Measurements from ENCODE around the gene STX1A. TPM values are rescaled to one million over a fixed set of nuclear protein-coding genes. Genes with fewer than 3 reads are reported as not detected.
A peak's percentile ranks its signal among the peaks of the same experiment; 100 is the strongest.

Gene STX1A
- total and polyA plus RNA-seq, 2 of the 8 experiments (the other 6 are each of a cell fraction or from before 2014, with no cell fraction given) = 13.5 to 17.5 TPM

MicroRNA genes within 50 kb of the gene (microRNA counts, 767-probe panel; counts per million panel counts)
- microRNA hsa-miR-4284 = 879 counts per million, percentile 95 among the panel's probes with 10 or more counts

Small RNAs within 50 kb of the gene (microRNA-seq; reads per million reads assigned to microRNA genes)
- 0 reads per million in 2 experiments for gene MIR4284 (ENCODE audit: borderline microRNAs expressed in 2 of 2, borderline number of aligned reads in 2 of 2, borderline replicate concordance in 1 of 2)

Small RNAs within 50 kb of the gene (small RNA-seq; reads per million reads assigned to genes)
- gene MIR4284 (ENCODE audit: insufficient read depth) (not detected), gene RN7SL265P (ENCODE audit: insufficient read depth) (not detected)

Other genes starting within 250 kb of the STX1A start
- gene BAZ1B, start 197.4 kb downstream of the STX1A start, total RNA-seq (2021; fragmentation: NEBNext Ultra II Directional; extraction: Animal tissue kit (Norgen Biotek cat#: 25700)) = 83.6 and 86.8 TPM in 2 replicates
- gene BAZ1B, start 197.4 kb downstream of the STX1A start, polyA plus RNA-seq (2011; rRNA removed) = 14.8 and 21.0 TPM in 2 replicates
- gene BCL7B, start 162.0 kb downstream of the STX1A start, total RNA-seq (2021; fragmentation: NEBNext Ultra II Directional; extraction: Animal tissue kit (Norgen Biotek cat#: 25700)) = 24.9 and 32.3 TPM in 2 replicates
- gene BCL7B, start 162.0 kb downstream of the STX1A start, polyA plus RNA-seq (2011; rRNA removed) = 42.1 and 44.6 TPM in 2 replicates
- gene TBL2, start 141.1 kb downstream of the STX1A start, total RNA-seq (2021; fragmentation: NEBNext Ultra II Directional; extraction: Animal tissue kit (Norgen Biotek cat#: 25700)) = 22.5 and 25.8 TPM in 2 replicates
- 29.7 and 36.7 TPM in 2 replicates for gene TBL2, start 141.1 kb downstream of the STX1A start, polyA plus RNA-seq (2011; rRNA removed)
- 8.6 and 9.4 TPM in 2 replicates for gene MLXIPL, start 95.1 kb downstream of the STX1A start, total RNA-seq (2021; fragmentation: NEBNext Ultra II Directional; extraction: Animal tissue kit (Norgen Biotek cat#: 25700))
- gene MLXIPL, start 95.1 kb downstream of the STX1A start, polyA plus RNA-seq (2011; rRNA removed) = 10.6 and 17.0 TPM in 2 replicates
- 3.4 and 3.8 TPM in 2 replicates for gene VPS37D, start 51.8 kb downstream of the STX1A start, total RNA-seq (2021; fragmentation: NEBNext Ultra II Directional; extraction: Animal tissue kit (Norgen Biotek cat#: 25700))
- gene VPS37D, start 51.8 kb downstream of the STX1A start, polyA plus RNA-seq (2011; rRNA removed) = 5.0 and 6.9 TPM in 2 replicates
- gene DNAJC30, start 36.2 kb downstream of the STX1A start, total RNA-seq (2021; fragmentation: NEBNext Ultra II Directional; extraction: Animal tissue kit (Norgen Biotek cat#: 25700)) = 6.0 and 6.1 TPM in 2 replicates
- 6.3 and 10.0 TPM in 2 replicates for gene DNAJC30, start 36.2 kb downstream of the STX1A start, polyA plus RNA-seq (2011; rRNA removed)
- gene BUD23, start 36.1 kb downstream of the STX1A start, total RNA-seq (2021; fragmentation: NEBNext Ultra II Directional; extraction: Animal tissue kit (Norgen Biotek cat#: 25700)) = 72.2 and 78.4 TPM in 2 replicates
- gene BUD23, start 36.1 kb downstream of the STX1A start, polyA plus RNA-seq (2011; rRNA removed) = 72.3 and 76.5 TPM in 2 replicates
- 19.8 and 19.9 TPM in 2 replicates for gene ABHD11, start 19.1 kb upstream of the STX1A start, total RNA-seq (2021; fragmentation: NEBNext Ultra II Directional; extraction: Animal tissue kit (Norgen Biotek cat#: 25700))
- 42.2 and 50.5 TPM in 2 replicates for gene ABHD11, start 19.1 kb upstream of the STX1A start, polyA plus RNA-seq (2011; rRNA removed)
- 19.1 and 20.8 TPM in 2 replicates for gene CLDN3, start 50.6 kb upstream of the STX1A start, total RNA-seq (2021; fragmentation: NEBNext Ultra II Directional; extraction: Animal tissue kit (Norgen Biotek cat#: 25700))
- gene CLDN3, start 50.6 kb upstream of the STX1A start, polyA plus RNA-seq (2011; rRNA removed) = 65.2 and 91.2 TPM in 2 replicates
- 28.0 TPM in 2 replicates for gene CLDN4, start 111.3 kb upstream of the STX1A start, total RNA-seq (2021; fragmentation: NEBNext Ultra II Directional; extraction: Animal tissue kit (Norgen Biotek cat#: 25700))
- 69.3 and 112 TPM in 2 replicates for gene CLDN4, start 111.3 kb upstream of the STX1A start, polyA plus RNA-seq (2011; rRNA removed)
- 5.6 and 6.2 TPM in 2 replicates for gene METTL27, start 122.8 kb upstream of the STX1A start, total RNA-seq (2021; fragmentation: NEBNext Ultra II Directional; extraction: Animal tissue kit (Norgen Biotek cat#: 25700))
- 12.0 and 21.6 TPM in 2 replicates for gene METTL27, start 122.8 kb upstream of the STX1A start, polyA plus RNA-seq (2011; rRNA removed)
- gene TMEM270, start 141.5 kb upstream of the STX1A start, total RNA-seq (2021; fragmentation: NEBNext Ultra II Directional; extraction: Animal tissue kit (Norgen Biotek cat#: 25700)) = not detected in 2 replicates
- gene TMEM270, start 141.5 kb upstream of the STX1A start, polyA plus RNA-seq (2011; rRNA removed) = 0.26 and 0.33 TPM in 2 replicates

All from H1 (cell line).